Epidermal melanocyte (primary cell): ENCODE measurements around the gene CDK5RAP2.

Experiments
- DNase-seq: peaks from one replicate; pipeline ENCODE4 v3.0.0; 2011; ENCODE audit warnings: low spot score; ENCODE audit not compliant: insufficient read length

CDK5RAP2 gene

DNA sequence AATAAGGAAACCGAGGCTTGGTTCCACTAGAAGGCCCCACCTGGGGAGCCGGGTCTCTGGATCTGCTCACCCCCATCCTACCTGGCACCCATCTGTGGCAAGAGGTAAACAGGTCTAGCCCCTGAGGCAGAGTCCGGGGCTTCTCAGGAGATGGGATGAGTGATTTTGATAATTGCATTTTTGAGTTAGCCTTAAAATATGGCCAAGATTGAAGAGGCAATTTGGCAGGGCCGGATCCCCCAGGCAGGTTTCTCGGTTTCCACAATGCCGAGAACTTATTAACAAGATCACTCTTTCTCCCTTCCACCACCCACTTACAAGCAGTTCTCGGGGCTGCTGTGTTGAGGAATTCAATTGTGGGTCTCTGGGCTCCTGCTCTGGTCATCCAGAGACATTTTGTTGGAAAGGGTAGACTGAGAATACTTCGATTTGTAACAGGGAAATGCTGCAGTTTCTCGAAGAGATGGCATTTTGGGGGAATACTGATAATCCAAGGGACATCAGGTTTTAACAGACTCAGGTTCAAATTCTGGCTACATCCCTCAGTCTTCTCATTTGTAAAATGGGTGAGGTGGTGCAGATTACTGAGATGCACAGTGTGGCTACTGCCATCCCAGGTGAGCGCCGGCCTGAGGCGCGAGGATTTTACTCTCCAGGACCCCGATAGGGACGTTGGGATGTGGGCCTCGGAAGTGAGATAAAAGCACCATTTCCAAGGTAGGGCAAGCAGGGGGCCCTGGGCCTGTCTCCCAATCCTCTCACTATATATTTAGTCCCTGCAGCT is 194.2 kb downstream of the CDK5RAP2 start:
- no peak for DNase-seq

DNA sequence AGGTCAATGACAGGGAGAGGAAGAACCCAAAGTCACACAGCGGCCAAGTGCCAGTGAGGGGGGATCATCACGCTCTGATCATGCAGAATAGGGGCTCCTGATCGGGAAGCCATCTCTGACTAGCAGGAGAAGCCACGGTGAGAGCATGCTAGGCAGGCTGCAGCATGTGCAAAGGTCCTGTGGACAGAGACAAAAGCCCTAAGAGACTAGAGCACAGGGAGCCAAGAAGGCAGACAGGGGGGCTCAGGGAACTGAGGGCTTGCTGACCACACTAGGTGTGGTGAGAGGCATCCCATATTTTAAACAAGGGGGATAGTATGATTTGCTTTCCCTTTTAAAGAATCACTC is 195.1 kb downstream of the CDK5RAP2 start:
- no peak for DNase-seq

DNA sequence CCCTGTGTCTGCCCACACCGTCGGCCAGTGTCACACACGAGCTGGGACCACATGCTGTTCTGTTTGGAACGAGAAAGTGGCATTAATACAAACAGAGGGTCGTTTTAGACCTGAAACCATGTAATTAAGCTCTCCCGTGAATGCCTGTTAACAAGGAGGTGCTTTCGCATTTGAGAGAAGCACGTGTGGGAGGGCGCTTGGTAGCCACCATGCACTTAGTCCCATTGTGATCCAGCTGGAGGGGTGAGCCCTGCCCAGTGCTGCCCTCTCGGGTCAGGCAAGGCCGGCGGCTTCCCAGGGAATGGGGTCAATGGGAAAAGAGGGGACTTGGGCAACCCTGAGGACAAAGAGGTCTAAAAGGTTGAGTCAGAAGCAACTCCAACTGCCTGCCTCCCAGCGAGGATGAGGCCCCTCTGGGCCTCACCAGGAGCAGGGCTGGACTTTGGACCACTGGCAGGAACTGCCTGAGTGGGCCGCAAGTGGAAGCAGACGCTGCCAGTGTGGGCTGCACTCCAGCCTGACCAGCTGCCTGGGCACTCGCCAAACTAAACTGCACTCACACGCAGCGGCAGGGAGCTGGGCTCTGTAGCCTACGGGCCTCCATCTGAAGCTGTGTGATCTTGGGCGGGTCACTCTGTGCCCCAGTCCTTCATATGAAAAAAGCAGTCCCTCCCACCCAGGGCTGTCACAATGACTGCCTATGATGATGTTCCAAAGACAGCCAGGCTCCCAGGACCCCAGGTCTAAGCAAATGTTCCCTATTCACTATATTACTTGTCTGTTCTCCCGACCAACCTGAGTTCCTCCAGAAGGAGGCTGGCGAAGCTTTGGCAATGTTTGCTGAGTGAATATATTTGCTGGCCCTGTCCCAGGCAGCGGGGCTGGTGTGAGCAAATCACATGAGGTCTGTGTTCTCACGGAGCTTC is 195.7 kb downstream of the CDK5RAP2 start:
- DNase-seq, result no peak

DNA sequence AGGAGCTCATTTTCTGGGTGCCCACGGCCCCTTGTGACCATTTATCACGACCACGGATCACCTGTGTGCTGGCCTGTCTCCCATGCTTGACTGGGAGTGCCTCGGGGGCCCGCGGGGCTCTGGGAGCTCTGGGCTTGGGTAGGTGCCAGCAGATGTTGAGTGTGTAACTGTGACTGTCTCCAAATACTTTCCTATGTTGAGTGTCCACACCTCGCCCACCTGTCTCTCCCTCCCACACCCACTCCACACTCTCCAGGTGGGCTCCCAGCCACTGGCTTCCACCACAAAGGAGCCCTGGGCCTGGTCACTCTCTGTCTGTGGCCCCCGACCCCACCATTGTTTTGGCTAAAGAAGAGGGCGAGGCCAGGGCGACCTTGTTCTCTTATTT is 196.4 kb downstream of the CDK5RAP2 start:
- no peak for DNase-seq

DNA sequence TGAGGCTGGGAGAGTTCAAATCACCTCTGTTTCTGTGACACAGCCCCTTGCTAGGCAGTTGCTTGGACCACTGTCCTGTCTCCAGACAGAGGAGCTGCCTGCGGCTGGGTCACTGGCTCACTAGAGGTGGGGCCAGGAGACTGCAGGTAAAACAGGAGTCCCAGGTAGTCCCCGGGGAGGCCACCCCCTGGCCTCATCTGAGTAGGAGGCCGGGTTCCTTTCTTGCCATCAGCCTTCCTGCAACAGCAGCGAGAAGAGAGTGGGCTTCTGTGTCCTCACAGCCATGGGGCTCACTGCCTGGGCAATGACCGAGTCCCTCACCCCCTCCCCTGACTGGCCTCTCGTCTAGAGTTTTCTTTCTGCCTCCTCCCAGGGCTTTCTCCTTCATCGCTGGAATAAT is 197.5 kb downstream of the CDK5RAP2 start:
- no peak for DNase-seq

DNA sequence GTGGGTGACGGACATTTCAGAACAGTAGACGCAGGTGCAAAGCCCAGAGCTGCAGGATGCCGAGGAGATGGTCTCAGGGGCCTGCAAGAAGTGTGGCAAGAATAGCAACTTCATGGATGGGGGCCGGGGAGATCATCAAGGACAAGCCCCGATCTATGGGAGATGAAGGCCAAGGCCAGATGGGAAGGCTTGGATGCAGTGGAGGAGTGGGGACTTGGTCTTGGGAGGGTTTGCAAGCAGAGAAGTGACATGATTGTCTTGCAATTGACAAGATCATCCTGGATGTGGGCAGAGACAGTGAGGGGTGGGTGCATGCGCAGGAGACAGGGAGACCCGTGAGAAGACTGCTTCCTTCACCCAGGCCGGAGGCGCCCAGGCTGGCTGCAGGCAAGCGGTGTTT is 198.1 kb downstream of the CDK5RAP2 start:
- DNase-seq, result no peak

DNA sequence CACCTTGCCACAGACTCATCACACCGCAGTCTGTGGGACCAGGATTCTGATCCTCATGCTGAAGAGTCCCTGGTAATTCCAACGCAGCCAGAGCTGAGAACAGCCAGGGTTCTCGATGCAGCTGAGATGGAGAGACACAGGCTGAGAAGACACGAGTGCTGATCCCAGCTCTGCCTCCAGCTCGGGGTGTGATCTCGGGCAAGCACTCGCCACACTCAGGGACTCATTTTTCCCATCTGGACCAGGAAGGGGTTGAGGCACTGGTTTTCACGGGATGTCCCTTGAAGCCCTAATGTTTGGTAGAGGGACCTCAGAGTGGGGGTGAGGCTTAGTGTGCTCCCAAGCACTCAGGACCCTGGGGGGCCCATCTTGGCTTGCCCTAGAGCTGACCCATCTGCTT is 200.4 kb downstream of the CDK5RAP2 start:
- no peak for DNase-seq

DNA sequence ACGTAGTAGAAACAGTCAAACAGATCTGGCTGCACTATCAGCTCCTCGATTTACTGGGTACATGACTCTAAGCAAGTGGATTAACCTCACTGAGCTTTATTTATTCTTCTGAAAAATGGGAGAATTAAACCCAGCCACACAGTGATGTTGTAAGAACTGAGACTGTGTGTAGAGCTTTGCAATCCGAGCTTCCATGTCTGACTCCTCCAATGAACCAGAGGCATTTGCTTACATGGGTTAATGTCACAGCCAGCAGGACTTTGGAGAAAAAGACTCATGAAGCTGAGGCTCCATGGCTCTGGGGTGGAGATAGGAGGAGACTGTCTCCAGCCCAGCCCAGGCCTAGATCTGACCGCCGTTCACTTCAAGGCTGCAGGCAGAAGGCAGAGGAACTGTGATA is 201.3 kb downstream of the CDK5RAP2 start:
- no peak for DNase-seq

DNA sequence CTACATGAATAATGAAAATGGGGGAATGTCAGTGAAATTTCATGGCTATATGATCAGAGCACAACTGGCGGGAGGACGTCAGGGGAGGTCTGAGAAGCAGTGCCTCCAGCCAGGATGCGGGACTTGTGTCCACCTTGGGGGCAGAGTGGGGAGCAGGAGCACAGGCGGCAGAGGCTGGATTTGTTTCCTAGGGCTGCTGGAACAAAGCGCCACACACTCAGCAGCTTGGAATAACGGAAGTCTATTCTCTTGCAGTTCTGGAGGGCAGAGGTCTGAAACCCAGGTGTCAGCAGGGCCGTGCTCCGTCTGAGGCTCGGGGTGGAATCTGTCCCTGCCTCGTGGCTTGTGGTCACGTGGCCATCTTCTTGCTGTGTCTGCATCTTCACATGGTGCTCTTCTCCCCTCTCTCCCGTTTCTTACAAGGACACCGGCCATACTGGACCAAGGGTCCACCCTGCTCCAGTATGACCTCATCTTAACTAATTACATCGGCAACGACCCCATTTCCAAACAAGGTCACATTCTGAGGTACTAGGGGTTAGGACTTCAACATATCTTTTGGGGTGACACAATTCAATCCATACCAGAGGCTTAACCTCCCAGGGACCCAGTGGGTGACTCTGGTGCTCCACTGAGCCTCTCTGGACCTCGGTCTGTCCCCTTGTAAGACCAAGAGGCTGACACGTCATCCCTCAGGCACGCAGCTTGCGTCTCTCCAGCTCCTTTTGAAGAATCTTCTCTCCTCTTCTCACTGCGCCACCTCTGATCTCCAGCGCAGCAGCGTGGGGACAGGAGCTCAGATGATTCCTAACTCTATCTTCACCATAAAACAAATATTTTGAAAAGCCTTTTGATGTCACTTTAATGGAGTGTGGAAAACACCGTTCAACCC is 202.5 kb downstream of the CDK5RAP2 start:
- DNase-seq, result no peak

DNA sequence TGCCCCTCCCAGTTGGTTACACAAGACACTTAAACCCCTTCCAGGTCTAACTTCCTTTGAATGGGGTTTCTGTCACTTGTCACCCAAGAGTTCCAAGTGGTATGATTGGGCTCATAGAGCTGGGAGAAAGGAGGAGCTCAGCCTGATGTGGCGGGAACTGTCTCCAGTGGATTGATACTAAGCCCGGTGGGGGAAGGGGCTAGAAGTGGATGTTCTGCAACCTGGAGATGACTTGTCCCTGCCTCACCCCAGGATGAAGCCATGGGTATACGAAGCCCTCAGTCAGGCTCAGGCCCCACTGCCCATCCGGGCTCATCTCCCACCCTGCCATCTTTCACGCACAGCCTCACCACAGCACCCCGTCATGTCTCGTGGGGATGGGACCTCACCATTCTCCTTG is 203.9 kb downstream of the CDK5RAP2 start:
- no peak for DNase-seq

DNA sequence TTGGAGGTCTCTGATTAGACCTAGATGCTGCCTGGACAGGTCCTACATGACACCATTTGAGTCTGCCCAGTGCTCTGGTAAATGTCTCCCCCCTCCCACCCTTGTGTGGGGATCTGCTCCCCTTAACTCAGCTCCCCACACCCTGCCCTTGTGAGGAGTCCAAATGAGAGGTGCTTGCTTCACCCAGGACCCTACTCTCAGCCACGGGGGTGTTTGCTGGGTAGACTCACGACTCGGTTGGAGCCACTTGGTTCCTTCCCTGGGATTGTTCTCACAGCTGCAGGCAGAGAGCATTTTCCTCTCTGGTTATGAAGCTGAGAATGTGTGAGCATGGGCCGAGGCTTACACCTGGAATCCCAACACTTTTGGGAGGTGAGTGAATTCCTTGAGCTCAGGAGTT is 204.7 kb downstream of the CDK5RAP2 start:
- no peak for DNase-seq

DNA sequence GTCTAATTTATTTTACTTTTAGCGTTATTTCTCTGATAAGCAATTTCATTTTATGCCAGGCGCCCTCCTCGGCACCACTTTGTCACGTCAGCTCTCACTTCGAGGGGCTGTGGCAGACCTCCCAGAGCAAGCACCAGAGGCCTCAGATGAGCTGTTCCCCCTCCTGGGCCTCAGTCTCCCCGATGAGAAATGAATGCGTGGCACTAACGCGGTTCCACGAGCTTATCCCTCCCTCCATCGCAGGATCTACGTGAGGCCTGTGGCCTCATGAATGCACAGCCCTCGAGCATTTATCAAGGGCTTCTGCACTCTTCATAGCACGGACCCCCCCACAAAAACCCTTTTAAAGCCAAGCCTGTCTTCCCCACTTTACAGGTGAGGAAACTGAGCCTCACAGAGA is 205.2 kb downstream of the CDK5RAP2 start:
- DNase-seq, result no peak

DNA sequence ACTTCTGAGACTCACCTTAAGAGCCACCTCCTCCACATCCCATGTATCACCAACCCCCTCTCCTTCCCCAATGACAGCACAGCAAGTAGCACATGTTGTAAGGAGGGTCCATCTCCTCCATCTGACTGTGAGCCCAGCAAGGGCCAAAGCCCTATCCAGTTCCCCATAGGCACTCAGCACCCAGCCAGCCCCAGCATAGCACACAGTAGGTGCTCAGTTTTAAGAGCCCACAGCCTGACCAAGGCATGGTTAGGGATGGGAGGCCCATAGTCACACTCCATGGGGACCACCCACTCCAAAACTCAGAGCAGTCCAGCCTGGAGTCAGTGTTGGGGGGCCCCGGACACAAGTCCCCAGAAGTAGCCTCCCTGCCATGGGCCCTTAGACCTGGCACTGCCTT is 205.7 kb downstream of the CDK5RAP2 start:
- no peak for DNase-seq

DNA sequence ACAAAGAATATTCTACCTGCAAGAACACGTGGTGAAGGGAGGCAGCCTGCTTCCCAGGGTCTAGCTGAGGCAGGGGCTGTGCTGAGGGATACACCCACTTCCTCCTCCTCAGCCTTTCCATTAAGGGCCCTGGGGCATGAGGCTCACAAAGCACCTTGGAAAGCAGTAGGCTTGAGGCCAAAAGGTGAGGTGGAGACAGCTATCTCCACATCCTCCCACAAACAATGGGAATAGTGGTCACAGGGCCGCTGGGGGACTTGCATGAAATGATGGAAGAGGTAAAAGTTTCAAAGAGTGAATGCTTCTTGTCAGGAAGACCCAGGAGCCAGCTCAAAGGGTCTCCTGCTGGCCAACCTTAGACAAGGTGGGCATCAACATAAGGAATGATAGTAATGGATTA is 207.9 kb downstream of the CDK5RAP2 start:
- DNase-seq, result no peak

DNA sequence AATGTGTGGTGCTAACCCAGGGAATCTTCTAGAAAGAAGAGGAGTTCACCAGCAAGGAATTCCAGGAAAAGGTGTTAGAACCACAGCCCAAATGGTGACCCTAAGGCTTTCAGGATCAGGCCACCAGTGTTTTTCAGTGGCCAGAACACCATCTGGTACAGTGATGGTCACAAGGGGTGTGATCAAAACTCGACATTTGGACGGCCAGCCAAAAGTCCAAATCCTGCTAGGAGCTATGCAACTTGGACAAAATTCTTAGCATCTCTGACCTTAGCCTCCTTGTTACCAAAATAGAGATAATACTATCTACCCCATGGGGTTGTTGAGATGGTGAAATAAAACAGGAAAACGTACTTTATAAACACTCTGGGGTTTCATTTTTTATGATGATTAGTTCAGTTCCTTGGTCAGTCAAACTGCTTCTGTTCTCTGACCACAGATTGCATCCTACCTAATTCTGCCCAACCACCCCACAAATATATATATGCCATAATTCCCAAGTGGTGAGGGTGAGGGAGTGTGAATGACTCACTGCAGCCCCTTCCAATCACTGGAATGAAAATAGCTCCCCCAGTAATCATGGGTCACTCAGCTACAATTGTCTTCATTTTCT is 210.3 kb downstream of the CDK5RAP2 start:
- DNase-seq, result no peak

DNA sequence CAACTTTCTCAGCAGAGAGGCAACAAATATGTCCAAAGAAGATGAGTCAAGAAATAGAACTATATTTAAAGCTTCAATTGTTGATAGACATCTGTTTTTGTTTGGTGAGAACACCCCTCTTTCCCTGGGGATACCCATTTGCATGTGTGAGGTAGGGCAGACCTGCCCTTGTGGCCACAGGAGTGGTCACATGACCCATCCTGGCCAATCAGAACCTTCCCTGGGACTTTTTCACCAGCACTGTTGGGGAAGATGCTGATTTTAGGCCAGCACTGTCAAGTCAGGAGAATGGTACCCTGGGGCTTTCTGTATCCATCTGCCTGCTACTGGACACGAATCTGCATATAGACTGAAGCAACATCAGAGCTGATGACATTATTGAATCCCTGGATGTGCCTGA is 211.2 kb downstream of the CDK5RAP2 start:
- DNase-seq, result no peak

DNA sequence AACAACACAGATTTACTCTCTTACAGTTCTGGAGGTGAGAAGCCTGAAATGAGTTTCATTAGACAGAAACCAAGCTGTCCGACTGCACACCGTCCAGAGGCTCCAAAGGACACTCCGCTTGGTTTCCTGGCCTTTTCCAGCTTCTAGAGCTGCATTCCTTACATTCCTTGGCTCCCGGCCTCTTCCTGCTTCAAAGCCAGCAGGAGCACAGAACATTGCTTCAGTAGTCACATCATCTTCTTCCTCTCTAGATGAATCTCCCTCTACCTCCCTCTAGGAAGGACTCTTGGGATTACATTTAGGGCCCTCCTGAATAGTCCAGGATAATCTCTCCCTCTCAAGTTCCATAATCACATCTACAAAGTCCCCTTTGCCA is 213.3 kb downstream of the CDK5RAP2 start:
- peak; percentile 77 for DNase-seq

DNA sequence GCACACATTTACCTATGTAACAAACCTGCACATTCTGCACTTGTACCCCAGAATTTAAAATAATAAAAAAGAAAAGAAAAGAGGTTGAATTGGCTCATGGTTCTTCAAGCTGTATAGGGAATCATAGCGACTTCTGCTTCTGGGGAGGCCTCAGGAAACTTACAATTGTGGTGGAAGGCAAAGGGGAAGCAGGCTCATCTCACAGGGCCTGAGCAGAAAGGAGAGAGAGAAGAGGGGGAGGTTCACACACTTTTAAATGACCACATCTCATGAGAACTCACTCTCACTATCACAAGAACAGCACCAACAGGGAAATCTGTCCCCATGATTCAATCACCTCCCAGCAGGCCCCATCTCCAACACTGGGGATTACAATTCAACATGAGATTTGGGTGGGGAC is 214.6 kb downstream of the CDK5RAP2 start:
- no peak for DNase-seq

DNA sequence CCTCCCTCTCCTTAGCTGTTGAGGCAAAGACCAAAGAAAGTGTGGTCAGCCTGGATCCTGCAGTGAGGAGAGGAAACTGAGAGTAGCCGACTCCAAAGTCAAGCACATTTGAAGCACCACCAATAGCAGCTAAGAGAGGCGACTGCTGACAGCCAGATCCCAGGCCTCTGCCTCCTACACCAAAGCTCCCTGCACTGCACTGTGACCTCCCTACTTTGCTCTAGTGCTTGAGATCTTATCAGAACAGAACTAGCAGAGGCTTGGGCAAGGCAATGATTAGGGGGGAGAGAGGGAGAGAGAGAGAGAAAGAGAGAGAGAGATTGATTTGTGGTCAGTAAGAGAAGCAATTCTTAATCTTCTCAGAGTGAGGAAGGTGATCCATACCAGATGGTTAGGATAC is 216.3 kb downstream of the CDK5RAP2 start:
- DNase-seq, result no peak

DNA sequence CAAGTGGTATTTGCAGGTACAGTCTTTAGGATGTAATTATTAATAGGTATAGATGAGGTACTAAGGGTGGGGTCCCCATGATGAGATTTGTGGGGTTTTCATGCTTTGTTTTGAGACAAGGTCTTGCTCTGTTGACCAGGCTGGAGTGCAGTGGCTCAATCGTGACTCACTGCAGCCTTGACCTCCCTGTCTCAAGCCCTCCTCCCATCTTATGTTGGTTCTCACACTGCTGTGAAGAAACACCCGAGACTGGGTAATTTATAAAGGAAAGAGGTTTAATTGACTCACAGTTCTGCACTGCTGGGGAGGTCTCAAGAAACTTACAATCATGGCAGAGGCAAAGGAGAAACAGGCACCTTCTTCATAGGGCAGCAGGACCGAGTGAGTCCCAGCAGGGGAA is 217.5 kb downstream of the CDK5RAP2 start:
- DNase-seq, result no peak

DNA sequence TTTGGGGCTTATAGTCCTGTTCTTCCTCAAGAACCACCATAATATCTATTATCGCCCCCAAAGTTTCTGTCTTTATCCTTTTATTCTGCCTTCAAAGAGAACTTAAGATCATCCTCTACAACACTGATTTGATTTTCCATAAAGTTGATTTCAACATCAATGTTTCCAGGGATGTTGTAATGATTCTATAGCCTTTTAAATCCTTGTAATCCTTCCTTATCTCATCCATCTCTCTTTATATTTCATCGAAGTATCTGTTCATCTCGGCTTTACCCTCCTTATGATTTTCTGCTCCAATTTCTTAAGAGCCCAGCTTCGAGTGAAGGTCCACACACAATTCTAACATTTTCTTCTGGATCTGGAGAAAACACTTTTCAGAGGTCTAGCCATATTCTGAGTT is 218.4 kb downstream of the CDK5RAP2 start:
- DNase-seq, result no peak
